Stomach smooth muscle (tissue), 2 donors: Measurements from ENCODE around the gene DMBX1.

Source experiments
- H3K27ac ChIP-seq: one replicate; pipeline ENCODE4 v1.7.0; 2013; ENCODE audit warnings: mild to moderate bottlenecking, low read length, inconsistent platforms
- H3K27me3 ChIP-seq, 2 donors: one replicate each; pipeline ENCODE4 v1.7.0; 2013; ENCODE audit warnings: low read length in 2 of 2; ENCODE audit not compliant: insufficient read depth in 2 of 2, control insufficient read depth in 1 of 2
- H3K36me3 ChIP-seq, 2 donors: one replicate each; pipeline ENCODE4 v1.7.0; 2013; ENCODE audit warnings: low read length in 2 of 2; ENCODE audit not compliant: control insufficient read depth in 2 of 2, insufficient read depth in 2 of 2
- H3K4me1 ChIP-seq: one replicate; pipeline ENCODE4 v1.7.0; 2013; ENCODE audit warnings: low read length; ENCODE audit not compliant: control insufficient read depth, insufficient read depth
- H3K4me3 ChIP-seq, 2 donors: one replicate each; pipeline ENCODE4 v1.7.0; 2013; ENCODE audit warnings: low read length in 2 of 2
- H3K9ac ChIP-seq, 2 donors: one replicate each; pipeline ENCODE4 v1.7.0; 2013; ENCODE audit warnings: low read length in 2 of 2, mild to moderate bottlenecking in 1 of 2
- H3K9me3 ChIP-seq, 2 donors: one replicate each; pipeline ENCODE4 v1.7.0; 2013; ENCODE audit warnings: low read length in 2 of 2; ENCODE audit not compliant: control insufficient read depth in 2 of 2
- donor health status: healthy.
- donor health status: Pancreatic carcinoma.

Gene DMBX1

DNA sequence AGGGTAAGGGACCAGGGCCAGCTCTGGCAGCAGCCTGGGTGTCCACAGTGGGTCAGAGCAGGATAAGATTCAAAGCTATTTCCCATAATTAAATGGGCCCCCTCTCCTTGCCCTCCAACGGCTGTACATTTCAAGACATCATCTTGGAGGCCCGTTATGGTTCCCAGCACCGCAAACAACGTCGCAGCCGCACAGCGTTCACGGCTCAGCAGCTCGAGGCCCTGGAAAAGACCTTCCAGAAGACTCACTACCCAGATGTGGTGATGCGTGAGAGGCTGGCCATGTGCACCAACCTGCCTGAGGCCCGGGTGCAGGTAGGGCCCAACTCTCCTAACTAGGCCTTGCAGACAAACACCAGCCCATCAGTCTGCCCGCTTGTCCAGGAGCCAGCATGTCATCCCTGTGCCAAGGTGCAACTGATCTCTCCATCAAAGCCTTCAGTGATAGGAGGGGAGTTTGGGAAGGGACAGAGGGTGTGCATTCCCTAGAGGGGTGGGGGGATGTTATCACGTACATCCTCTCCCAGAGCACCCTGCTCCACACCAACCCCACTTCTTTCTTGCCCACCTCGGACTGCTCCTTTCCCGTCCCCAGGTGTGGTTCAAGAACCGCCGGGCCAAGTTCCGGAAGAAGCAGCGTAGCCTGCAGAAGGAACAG, 20.8 kb downstream of the DMBX1 start:
- Histone ChIP-seq H3K9me3 (no peaks in the 10 kb centered on the region), H3K4me1 (no peaks in the 10 kb centered on the region), H3K27me3 (peaks cover 5 to 7% of the 10 kb centered on the region in 2 donors), H3K36me3 (no peaks in the 10 kb centered on the region), H3K9ac (no peak overlapping the region), H3K4me3 (no peak overlapping the region), H3K27ac (no peak overlapping the region)

GRCh38 chr1:46510998-46511365, 21.3 kb downstream of the DMBX1 start:
- Histone ChIP-seq H3K4me3 (no peak overlapping the region), H3K9ac (no peak overlapping the region), H3K27ac (no peak overlapping the region), H3K36me3 (no peaks in the 10 kb centered on the region), H3K9me3 (no peaks in the 10 kb centered on the region), H3K4me1 (no peaks in the 10 kb centered on the region), H3K27me3 (peaks cover 7% of the 10 kb centered on the region in 2 donors)

- H3K27ac ChIP-seq, result no peak overlapping the region
- no peaks in the 10 kb centered on the region for H3K9me3 ChIP-seq
- no peak overlapping the region for H3K9ac ChIP-seq
- no peak overlapping the region for H3K4me3 ChIP-seq
- peaks cover 12 to 16% of the 10 kb centered on the region in 2 donors for H3K27me3 ChIP-seq
- H3K36me3 ChIP-seq, result no peaks in the 10 kb centered on the region
- no peaks in the 10 kb centered on the region for H3K4me1 ChIP-seq
These were observed 22.6 kb downstream of the DMBX1 start for GRCh38 chr1:46512135-46512791.

- Histone ChIP-seq H3K9me3 (no peaks in the 10 kb centered on the region), H3K9ac (no peak overlapping the region), H3K27ac (no peak overlapping the region), H3K36me3 (no peaks in the 10 kb centered on the region), H3K27me3 (peaks cover 10 to 17% of the 10 kb centered on the region in 2 donors), H3K4me1 (no peaks in the 10 kb centered on the region), H3K4me3 (no peak overlapping the region)
These were observed 23.2 kb downstream of the DMBX1 start for GRCh38 chr1:46512792-46513190.

- Histone ChIP-seq H3K27ac (no peak overlapping the region), H3K4me1 (no peaks in the 10 kb centered on the region), H3K9ac (no peak overlapping the region), H3K36me3 (no peaks in the 10 kb centered on the region), H3K4me3 (no peak overlapping the region), H3K27me3 (peaks cover 7 to 22% of the 10 kb centered on the region in 2 donors), H3K9me3 (no peaks in the 10 kb centered on the region)
These were observed 23.9 kb downstream of the DMBX1 start for GRCh38 chr1:46513536-46513935.

DNA sequence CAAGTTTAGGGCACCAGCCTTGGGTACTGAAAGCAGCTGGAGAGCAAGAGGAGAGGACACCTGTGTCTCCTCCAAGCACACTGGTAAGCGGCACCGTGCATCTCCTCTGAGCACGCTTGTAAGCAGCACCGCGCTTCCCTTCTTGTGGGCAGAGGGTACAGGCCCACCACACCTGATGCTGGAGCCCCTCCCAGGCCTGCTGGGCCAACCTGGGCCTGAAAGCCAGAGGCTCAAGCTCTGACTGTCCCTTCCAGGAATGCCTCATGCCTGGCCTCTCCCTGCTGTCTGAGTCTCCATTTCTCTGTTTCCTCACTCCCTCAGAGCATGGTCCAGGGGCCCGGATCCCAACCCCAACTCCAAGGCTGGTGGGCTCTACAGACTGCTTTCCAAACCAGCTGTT, 25.9 kb downstream of the DMBX1 start:
- H3K4me3 ChIP-seq, result no peak overlapping the region
- no peaks in the 10 kb centered on the region for H3K4me1 ChIP-seq
- H3K36me3 ChIP-seq, result no peaks in the 10 kb centered on the region
- peaks cover 7 to 20% of the 10 kb centered on the region in 2 donors for H3K27me3 ChIP-seq
- no peak overlapping the region for H3K27ac ChIP-seq
- no peaks in the 10 kb centered on the region for H3K9me3 ChIP-seq
- H3K9ac ChIP-seq, result no peak overlapping the region

DNA sequence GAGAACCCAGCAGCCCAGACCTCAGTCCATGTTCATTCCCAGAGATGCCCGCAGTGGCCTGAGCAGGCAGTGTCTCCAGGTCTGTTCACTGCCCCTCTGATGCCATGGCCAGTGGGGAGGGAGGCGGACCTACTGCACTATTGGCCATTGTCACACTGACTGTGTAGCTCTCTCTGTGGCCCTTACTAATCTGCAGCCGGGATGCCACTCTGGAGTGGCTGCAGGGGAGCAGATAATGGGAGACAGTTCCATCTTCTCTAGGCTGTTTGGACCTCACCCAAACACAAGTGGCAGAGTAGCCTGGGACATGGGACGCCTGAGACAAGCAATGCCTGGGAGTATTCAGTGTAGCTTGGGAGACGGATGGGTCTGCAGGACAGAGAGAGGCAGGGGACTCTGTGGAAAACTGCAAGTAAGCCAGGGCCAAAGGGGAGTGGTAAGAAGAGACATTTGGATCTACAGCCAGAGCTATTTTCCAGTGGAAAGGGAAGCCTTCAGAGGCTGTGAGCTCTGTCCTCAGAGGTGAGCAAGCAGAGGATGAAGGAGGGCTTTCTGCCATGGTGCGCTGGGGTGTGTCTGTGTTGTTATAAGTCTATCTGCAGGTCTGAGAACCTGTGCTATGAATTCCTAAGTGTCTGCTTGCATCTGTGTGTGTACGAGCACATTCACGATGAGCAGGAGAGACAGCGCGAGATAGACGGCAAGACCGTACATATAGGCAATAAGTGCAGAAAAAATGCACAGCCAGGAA, 26.7 kb downstream of the DMBX1 start:
- Histone ChIP-seq H3K4me1 (no peaks in the 10 kb centered on the region), H3K9ac (no peak overlapping the region), H3K27me3 (peaks cover 7 to 20% of the 10 kb centered on the region in 2 donors), H3K27ac (no peak overlapping the region), H3K9me3 (no peaks in the 10 kb centered on the region), H3K4me3 (no peak overlapping the region), H3K36me3 (no peaks in the 10 kb centered on the region)

DNA sequence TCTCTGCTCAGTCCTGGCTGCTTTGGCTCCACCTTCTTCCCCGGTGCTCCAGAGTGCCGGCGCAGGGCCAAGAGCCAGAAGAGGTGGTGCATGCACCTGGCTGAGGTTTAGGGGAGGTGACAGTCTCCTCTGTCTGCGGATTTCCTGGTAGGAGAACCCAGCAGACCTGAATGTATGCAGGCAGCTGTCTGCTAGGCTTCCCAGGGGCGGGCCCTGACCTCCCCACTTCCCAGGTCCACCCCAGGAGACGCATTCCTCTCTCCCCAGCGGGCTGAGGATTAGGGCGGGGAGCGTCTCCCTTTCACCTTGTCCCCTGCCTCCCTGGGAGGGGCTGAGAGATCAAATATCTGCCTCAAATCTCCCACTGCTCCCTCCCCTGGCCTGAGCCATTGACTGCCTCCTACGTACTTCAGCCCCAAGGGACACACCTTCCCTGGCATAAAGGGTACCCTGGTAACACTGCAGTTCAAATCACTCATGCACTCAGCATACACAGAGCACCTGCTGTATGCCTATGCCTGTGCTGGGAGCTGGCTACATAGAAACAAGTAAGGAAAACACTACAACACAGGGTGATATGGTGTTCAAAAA, 27.5 kb downstream of the DMBX1 start:
- no peak overlapping the region for H3K4me3 ChIP-seq
- no peaks in the 10 kb centered on the region for H3K36me3 ChIP-seq
- H3K27me3 ChIP-seq, result peaks cover 5 to 18% of the 10 kb centered on the region in 2 donors
- H3K9ac ChIP-seq, result no peak overlapping the region
- H3K9me3 ChIP-seq, result no peaks in the 10 kb centered on the region
- no peak overlapping the region for H3K27ac ChIP-seq
- H3K4me1 ChIP-seq, result no peaks in the 10 kb centered on the region

- Histone ChIP-seq H3K4me3 (no peak overlapping the region), H3K9me3 (no peaks in the 10 kb centered on the region), H3K4me1 (peaks cover 3% of the 10 kb centered on the region), H3K27ac (no peak overlapping the region), H3K9ac (no peak overlapping the region), H3K27me3 (peaks cover 5 to 18% of the 10 kb centered on the region in 2 donors), H3K36me3 (no peaks in the 10 kb centered on the region)
These were observed 28.4 kb downstream of the DMBX1 start for GRCh38 chr1:46517932-46518498.

GRCh38 chr1:46519209-46519608, 29.6 kb downstream of the DMBX1 start:
- Histone ChIP-seq H3K9me3 (no peaks in the 10 kb centered on the region), H3K4me3 (no peak overlapping the region), H3K4me1 (peaks cover 3% of the 10 kb centered on the region), H3K27me3 (peaks cover 5 to 18% of the 10 kb centered on the region in 2 donors), H3K27ac (no peak overlapping the region), H3K36me3 (no peaks in the 10 kb centered on the region), H3K9ac (no peak overlapping the region)
